Measurements from ENCODE around the gene SYT1.

SYT1 gene

GRCh38 chr12:78891646-78892353 is 27.2 kb downstream of the SYT1 start:
- DNase-seq (ENCODE audit: low read depth in 3 of 3), result no peak

GRCh38 chr12:78898416-78898815 is 33.8 kb downstream of the SYT1 start:
- no peak for DNase-seq (ENCODE audit: low read depth in 3 of 3)

- no peak for DNase-seq (ENCODE audit: low read depth in 3 of 3)
Observed at GRCh38 chr12:78914859-78915331, 50.3 kb downstream of the SYT1 start.

- DNase-seq (ENCODE audit: low read depth in 3 of 3), result no peak
Observed at GRCh38 chr12:78916845-78917480, 52.4 kb downstream of the SYT1 start.

- DNase-seq (ENCODE audit: low read depth in 3 of 3), result no peak
Observed at GRCh38 chr12:78917513-78917912, 52.9 kb downstream of the SYT1 start.

- DNase-seq (ENCODE audit: low read depth in 3 of 3), result no peak
Observed at GRCh38 chr12:78918268-78918667, 53.7 kb downstream of the SYT1 start.

- no peak for DNase-seq (ENCODE audit: low read depth in 3 of 3)
Observed at GRCh38 chr12:78928200-78929074, 63.9 kb downstream of the SYT1 start.

GRCh38 chr12:78929075-78929418 is 64.5 kb downstream of the SYT1 start:
- no peak for DNase-seq (ENCODE audit: low read depth in 3 of 3)

- DNase-seq (ENCODE audit: low read depth in 3 of 3), result no peak
Observed at GRCh38 chr12:78931466-78931990, 67.0 kb downstream of the SYT1 start.

- no peak for DNase-seq (ENCODE audit: low read depth in 3 of 3)
Observed at GRCh38 chr12:78933014-78933413, 68.4 kb downstream of the SYT1 start.

- DNase-seq (ENCODE audit: low read depth in 3 of 3), result no peak
Observed at GRCh38 chr12:78938341-78939084, 73.9 kb downstream of the SYT1 start.

- no peak for DNase-seq (ENCODE audit: low read depth in 3 of 3)
Observed at GRCh38 chr12:78949532-78949931, 85.0 kb downstream of the SYT1 start.

- DNase-seq (ENCODE audit: low read depth in 3 of 3), result no peak
Observed at GRCh38 chr12:78951803-78952551, 87.4 kb downstream of the SYT1 start.

- DNase-seq (ENCODE audit: low read depth in 3 of 3), result no peak
Observed at GRCh38 chr12:78952552-78952929, 88.0 kb downstream of the SYT1 start.

GRCh38 chr12:78958941-78959340 is 94.4 kb downstream of the SYT1 start:
- no peak for DNase-seq (ENCODE audit: low read depth in 3 of 3)

- DNase-seq (ENCODE audit: low read depth in 3 of 3), result no peak
Observed at GRCh38 chr12:78959556-78959955, 95.0 kb downstream of the SYT1 start.

GRCh38 chr12:78961171-78961570 is 96.6 kb downstream of the SYT1 start:
- DNase-seq (ENCODE audit: low read depth in 3 of 3), result no peak

GRCh38 chr12:78963439-78964227 is 99.1 kb downstream of the SYT1 start:
- no peak for DNase-seq (ENCODE audit: low read depth in 3 of 3)

GRCh38 chr12:78964521-78964920 is 99.9 kb downstream of the SYT1 start:
- DNase-seq (ENCODE audit: low read depth in 3 of 3), result no peak

- DNase-seq (ENCODE audit: low read depth in 3 of 3), result no peak
Observed at GRCh38 chr12:78966062-78966461, 101.5 kb downstream of the SYT1 start.

All from stimulated activated CD4-positive, alpha-beta T cell treated with anti-CD3 and anti-CD28 coated beads, TNF-alpha, amount 100 ng/mL, for 48 hours (primary cell).